KG1 (cell line): ENCODE measurements around the gene SUGP2.
A peak's percentile ranks its signal among the peaks of the same experiment; 100 is the strongest.

Source experiments
- DNase-seq: peaks from one replicate; lab custom pipeline; 2025; lab: John Stamatoyannopoulos, UW

The SUGP2 gene

DNA sequence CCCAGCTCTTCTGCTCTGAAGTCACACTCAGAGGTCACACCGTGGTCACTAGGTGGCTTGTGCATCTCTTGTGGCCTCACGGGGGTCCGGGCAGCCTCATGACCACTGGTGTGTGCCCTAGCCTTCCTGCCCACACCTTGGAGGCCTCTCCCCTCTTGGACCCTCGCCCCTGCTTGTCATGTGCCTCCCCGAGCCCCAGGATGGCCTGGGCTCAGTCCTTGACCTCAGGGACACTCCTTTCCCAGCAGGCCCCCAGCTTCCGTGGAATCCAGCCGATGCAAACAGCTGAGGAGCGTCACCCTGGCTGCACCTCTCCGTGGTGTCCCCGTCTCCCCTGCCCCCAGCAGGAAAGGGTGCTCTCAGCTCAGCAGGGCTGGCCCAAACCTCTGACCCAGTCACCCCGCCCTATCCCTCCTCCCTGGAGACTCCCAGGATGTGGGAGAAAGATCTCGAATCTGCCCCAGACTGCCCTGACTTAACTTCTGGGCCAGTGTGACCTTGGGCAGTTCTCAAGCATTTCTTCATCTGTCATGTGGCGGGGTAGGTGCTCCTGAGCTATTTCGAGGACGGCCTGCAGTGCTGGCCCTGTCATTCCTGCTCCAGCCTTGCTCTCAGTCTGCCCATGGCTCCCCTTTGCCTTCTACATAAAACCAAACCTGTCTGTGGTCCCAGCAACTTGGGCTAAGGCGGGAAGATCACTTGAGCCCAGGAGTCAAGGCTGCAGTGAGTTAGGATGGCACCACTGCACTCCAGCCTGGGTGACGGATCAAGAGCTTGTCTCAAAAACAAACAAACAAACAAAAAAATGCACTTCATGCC, 25.9 kb upstream of the SUGP2 start:
- no peak for DNase-seq

DNA sequence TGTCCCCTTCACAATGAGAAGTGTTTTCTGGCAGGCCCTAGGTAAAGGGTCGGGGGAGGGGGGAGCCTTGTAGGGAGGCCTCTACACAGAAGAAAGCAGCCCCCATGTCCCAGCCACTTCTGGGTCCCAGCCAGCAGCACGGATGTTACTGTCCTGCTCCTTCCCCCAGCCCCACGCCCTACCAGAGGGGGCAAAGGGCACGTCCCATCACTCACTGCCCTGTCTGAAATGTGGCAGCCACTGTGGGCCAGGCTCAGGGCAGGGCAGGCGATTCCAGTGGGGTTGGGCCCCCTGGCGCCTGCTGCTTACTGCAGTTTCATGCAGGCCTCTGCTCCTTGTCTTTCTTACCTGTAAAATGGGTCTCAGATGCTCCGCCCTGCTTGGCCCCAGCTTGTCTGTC, 24.4 kb upstream of the SUGP2 start:
- DNase-seq: no peak

- no peak for DNase-seq
Observed at GRCh38 chr19:19057317-19057716, 24.0 kb upstream of the SUGP2 start.

DNA sequence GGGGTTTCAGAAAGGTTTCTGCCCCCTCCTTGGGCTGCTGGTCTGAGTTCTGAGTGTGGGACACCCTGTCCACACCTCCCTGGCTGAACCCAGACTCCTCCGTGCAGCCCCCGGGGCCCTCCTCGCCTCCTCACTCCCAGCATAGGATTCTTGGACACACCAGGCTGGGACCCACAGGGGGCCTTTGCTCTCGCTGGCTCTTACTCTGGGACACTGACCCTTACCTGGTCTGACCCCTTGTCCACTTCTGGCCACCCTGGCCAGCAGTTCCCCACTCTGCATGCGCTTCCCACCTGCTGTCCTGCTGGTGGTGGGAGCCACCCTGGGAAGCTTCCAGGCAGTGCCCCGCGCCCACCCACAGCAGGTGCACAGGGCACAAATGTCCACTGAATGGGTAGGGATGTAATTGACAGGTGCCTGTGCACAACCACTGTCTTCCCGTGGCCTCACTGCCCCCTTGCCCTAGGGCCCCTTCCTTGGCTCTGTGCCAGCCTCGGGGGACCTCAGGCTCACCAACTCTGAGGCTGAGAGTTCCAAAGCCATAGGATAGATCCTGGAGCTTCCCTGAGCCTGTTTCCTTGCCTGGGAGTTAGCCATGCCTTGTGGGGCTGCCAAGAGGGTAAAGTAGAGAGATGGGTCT, 23.4 kb upstream of the SUGP2 start:
- no peak for DNase-seq

GRCh38 chr19:19055701-19056100, 22.4 kb upstream of the SUGP2 start:
- DNase-seq: no peak

GRCh38 chr19:19054939-19055440, 21.7 kb upstream of the SUGP2 start:
- DNase-seq: no peak

DNA sequence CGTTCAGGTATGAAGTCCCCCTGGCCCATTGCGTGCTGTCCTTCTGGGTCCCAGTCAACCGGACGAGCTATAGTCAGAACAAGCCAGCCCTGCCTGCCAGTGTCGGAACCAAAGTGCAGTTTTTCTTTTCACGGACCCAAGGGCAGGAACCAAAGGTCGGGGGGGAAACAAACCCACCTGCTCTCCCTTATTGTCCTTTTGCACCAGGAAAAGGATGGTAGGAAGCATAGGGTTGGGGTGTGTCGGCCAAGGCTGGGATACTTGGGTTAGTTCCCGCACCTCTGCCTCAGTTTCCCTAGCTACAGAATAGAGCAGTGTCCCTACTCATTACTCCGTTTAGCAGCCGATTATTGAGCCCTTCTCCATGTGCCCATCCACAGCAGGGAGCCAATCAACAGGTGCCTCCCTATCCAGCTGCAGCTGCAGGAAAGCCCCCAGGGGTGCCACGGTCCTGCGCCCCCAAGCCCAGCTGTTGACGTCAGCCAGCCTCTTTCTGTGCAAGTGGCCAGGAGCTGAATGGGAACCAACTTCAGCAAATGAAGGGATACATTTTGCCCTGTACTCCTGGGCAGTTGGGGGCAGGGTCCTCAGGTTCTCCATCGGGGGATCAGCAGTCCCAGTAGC, 21.1 kb upstream of the SUGP2 start:
- DNase-seq: no peak

GRCh38 chr19:19053508-19054314, 20.4 kb upstream of the SUGP2 start:
- DNase-seq: no peak

DNA sequence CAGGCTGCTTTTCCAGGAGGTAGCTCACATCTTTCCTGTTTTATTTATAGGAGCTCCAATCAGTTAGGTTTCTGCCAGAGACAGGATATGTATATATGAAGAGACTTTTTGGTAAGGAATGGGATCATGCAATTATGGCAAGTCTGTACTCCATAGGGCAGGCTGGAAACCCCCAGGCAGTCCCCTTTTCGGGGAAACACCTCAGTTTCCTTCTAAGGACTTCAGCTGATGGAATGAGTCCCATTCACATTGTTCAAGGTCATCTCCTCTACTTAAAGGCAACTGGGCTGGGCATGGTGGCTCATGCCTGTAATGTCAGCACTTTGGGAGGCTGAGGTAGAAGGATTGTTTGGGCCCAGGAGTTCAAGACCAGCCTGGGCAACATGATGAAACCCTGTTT, 19.6 kb upstream of the SUGP2 start:
- no peak for DNase-seq

- DNase-seq: no peak
Observed at GRCh38 chr19:19051478-19052213, 18.3 kb upstream of the SUGP2 start.

- DNase-seq: no peak
Observed at GRCh38 chr19:19050731-19051130, 17.4 kb upstream of the SUGP2 start.

DNA sequence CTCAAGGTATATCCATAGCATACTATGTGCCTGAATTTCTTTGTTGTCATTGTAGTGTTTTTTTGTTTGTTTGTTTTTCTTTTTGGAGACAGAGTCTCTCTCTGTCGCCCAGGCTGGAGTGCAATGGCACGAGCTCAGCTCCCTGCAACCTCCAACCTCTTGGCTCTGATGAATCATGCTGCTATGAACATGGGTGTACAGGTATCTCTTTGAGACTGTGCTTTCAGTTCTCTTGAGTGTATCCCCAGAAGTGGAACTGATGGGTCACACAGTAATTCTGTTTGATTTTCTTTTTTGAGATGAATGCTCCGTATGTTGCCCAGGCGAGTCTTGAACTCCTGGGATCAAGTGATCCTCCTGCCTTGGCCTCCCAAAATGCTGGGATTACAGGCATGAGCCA, 16.8 kb upstream of the SUGP2 start:
- no peak for DNase-seq

DNA sequence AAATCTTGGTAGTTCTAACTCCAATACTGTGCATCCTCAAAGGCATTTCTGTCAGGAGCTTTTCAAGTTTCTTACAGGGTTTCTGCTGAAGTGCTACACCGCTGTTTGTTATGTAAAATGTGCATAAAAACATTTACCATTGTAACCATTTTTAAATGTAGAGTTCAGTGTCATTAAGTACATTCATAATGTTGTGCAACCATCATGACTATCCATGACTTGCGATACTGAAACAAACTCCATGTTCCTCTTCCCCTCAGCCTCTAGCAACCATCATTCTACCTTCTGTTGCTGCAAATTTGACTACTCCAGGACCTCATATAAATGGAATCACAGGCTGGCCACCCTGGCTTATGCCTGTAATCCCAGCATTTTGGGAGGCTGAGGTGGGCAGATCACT, 16.1 kb upstream of the SUGP2 start:
- no peak for DNase-seq

DNA sequence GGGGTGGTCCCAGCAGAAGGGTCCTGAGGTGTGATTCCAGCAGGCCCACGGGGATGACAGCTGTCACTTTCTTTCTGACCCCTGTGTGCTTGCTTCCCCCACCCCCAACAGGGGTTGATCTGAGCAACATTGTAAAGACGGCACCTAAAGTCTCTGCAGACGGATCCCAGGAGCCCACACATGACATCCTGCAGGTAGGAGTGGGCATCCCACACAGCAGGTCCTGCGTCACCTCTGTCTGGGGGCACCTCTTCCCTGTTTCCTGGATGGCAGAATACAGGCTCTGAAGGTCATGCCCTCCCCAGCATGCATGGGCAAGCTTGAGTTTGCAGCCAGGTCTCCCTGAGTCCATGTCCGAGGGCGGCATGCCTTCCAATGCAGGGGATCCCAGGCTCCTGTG, 10.6 kb upstream of the SUGP2 start:
- no peak for DNase-seq

GRCh38 chr19:19043481-19043880, 10.2 kb upstream of the SUGP2 start:
- no peak for DNase-seq

DNA sequence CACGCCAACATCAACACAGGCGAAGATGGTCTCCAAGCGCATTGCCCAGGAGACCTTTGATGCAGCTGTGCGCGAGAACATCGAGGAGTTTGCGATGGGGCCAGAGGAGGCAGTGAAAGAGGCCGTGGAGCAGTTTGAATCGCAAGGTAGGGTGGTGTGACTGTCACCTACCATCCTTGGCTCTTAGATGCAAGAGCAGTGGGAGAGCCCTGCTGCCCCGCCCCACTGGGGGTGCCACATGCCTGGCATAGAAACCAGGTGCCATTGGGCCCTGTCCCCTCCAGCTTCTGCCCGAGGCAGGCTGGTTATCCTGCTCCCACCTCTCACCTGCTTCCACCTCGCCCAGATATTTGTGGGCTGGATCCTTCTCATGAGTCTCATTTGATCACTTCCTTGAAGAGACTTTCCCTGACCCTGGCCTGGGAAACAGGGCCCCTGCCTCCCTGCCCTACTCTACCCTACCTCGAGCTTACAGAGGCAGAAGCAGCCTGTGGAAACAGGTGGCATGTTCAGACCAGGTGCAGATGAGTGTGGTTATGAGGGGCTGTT, 9.5 kb upstream of the SUGP2 start:
- no peak for DNase-seq

GRCh38 chr19:19040417-19040816, 7.1 kb upstream of the SUGP2 start:
- DNase-seq: no peak

DNA sequence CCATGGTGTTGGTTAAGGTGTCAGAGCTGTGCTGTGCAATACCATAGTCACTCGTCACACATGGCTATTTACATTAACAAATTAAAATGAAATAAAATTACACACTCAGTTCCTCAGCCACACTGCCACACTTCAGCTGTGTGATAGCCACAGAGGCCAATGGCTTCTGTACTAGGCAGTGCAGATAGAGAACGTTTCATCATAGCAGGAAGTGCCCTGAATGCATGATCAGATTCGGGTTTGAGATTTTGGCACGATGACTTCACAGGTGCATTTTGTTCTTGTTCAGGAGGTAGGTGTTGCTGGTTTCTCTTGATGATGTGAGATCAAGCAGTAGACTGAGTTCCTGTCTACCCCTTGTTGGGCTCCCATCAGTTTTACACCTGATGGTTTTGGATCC, 6.6 kb upstream of the SUGP2 start:
- no peak for DNase-seq

DNA sequence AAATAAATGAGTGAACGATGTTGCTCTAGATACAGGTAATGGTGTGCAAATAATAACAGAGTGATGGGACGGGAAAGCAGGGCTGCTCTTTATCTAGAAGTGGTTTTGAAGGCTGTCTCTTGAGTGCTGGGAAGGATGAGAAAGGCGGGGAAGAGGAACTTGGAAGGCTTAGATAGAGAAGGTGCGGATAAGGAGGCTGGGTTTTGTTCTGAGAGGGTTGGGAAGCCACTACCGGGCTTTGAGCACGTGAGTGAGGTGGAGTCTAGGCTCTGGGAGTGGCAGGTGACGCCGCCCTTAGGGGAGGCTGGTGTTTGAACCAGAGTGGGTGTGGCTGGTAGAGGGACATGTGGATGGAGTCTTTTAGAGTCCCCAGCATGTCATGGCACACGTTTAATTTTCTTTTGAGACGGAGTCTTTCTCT, 897 bp upstream of the SUGP2 start:
- DNase-seq: peak; percentile 46

DNA sequence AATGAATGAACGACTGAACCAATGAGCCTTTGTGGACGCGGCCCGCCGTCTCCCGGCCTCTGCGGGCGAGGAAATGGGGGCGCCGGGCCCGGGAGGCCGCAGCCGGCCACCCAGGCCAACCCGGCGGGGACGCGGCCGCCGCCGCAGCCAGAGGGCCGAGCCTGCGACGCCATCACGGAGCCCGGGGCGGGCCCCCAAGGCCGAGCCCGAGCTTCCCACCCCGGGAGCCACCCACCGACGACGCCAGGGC, 216 bp downstream of the SUGP2 start:
- no peak for DNase-seq

DNA sequence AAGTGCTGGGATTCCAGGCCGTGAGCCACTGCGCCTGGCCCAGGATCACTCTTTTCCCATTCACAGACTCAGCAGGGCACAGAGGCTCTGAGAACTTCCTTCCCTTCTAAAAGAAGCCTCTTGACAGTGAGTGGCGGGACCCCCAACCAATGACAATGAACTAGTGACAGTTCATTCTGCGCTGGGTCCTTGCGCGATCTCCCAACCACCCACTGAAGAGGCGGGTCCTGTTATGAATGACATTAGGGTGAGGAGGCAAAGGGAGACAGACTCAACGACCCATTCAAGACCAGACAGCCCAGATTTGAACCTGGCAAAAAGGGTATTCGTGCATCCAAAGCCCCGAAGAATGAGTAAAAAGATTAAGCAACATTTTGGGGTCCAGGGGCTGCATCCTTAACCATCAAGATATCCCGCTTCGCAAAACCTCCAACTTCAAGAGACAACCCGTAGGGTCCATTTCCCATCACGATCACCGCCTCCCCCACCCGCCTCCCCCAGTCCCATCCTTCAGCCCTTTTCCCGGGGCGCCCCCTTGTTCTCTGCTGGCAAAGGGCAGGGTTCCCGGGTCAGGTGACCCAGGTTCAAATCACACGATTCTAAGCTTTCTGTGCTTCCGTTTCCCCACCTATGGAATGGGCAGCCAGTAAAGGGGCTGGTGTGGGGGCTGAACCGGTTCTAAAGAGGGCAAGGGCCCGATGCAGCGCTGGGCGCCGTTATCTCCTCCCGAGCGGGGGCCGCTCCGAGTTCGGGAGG, 719 bp downstream of the SUGP2 start:
- DNase-seq: peak; percentile 90
